ENCODE results near the gene ADPRS.

Gene ADPRS

GRCh38 chr1:36070349-36070748 is 18.3 kb upstream of the ADPRS start:
- no peak overlapping the region for H2BK5ac ChIP-seq (ENCODE audit: low read length)
- H3K79me1 ChIP-seq (ENCODE audit: low read depth, low read length): no peaks in the 10 kb centered on the region
- no peak overlapping the region for H3K9ac ChIP-seq (ENCODE audit: low read depth, low read length, poor library complexity)
- no CpG with 5 or more reads among the region's 2 CpGs for WGBS, 2 donors (ENCODE audit: extremely low coverage in 2 of 2, insufficient read length in 2 of 2, insufficient replicate concordance in 1 of 2)
- no peaks in the 10 kb centered on the region for H3K4me1 ChIP-seq (ENCODE audit: control insufficient read depth in 2 of 2, insufficient read depth in 1 of 2, low read depth in 1 of 2, low read length in 2 of 2)
- H3K27ac ChIP-seq (replicated peaks; ENCODE audit: low read length): no peak overlapping the region
- no peak overlapping the region for H2AK5ac ChIP-seq (ENCODE audit: low read depth, low read length)
- no peak overlapping the region for H3K18ac ChIP-seq (ENCODE audit: low read length)
- no peak for DNase-seq (ENCODE audit: low spot score)
- no peak overlapping the region for H3K4me2 ChIP-seq (ENCODE audit: insufficient read depth, low read length, poor library complexity, severe bottlenecking)
- H3K36me3 ChIP-seq (replicated peaks in 1 of 2; ENCODE audit: control insufficient read depth in 2 of 2, insufficient read depth in 2 of 2, low read length in 2 of 2): no peaks in the 10 kb centered on the region
- peaks cover 0 to 3% of the 10 kb centered on the region in 2 donors for H3K9me3 ChIP-seq (replicated peaks in 1 of 2; ENCODE audit: control insufficient read depth in 2 of 2, insufficient read depth in 1 of 2, low read depth in 1 of 2, low read length in 2 of 2)
- H3K23ac ChIP-seq (ENCODE audit: low read depth, low read length, poor library complexity): no peak overlapping the region
- H4K91ac ChIP-seq (ENCODE audit: low read depth, low read length, poor library complexity): no peak overlapping the region
- no peaks in the 10 kb centered on the region for H3K27me3 ChIP-seq (ENCODE audit: control insufficient read depth in 3 of 3, insufficient read depth in 3 of 3, low read depth in 1 of 3, low read length in 3 of 3)
- no peak overlapping the region for H2AFZ ChIP-seq (ENCODE audit: low read length)
- no peak overlapping the region for H4K8ac ChIP-seq (ENCODE audit: low read depth, low read length)
- H3K14ac ChIP-seq (ENCODE audit: low read length): no peak overlapping the region
- no peak overlapping the region for H3K4ac ChIP-seq (ENCODE audit: low read length)
- H2BK15ac ChIP-seq (ENCODE audit: low read length): no peak overlapping the region
- no peak overlapping the region for H2BK12ac ChIP-seq (ENCODE audit: low read length)
- H2BK120ac ChIP-seq (ENCODE audit: low read depth, low read length): no peak overlapping the region
- H3K4me3 ChIP-seq (ENCODE audit: low read length in 2 of 2): no peak overlapping the region

- Histone ChIP-seq H3K36me3 (replicated peaks in 1 of 2; ENCODE audit: control insufficient read depth in 2 of 2, insufficient read depth in 2 of 2, low read length in 2 of 2) (no peaks in the 10 kb centered on the region), H3K9ac (ENCODE audit: low read depth, low read length, poor library complexity) (no peak overlapping the region), H4K8ac (ENCODE audit: low read depth, low read length) (no peak overlapping the region), H3K4me3 (ENCODE audit: low read length in 2 of 2) (no peak overlapping the region), H2AFZ (ENCODE audit: low read length) (no peak overlapping the region), H3K27ac (replicated peaks; ENCODE audit: low read length) (no peak overlapping the region), H2BK12ac (ENCODE audit: low read length) (no peak overlapping the region), H3K4me2 (ENCODE audit: insufficient read depth, low read length, poor library complexity, severe bottlenecking) (no peak overlapping the region), H2BK15ac (ENCODE audit: low read length) (no peak overlapping the region), H4K91ac (ENCODE audit: low read depth, low read length, poor library complexity) (no peak overlapping the region), H3K9me3 (replicated peaks in 1 of 2; ENCODE audit: control insufficient read depth in 2 of 2, insufficient read depth in 1 of 2, low read depth in 1 of 2, low read length in 2 of 2) (no peaks in the 10 kb centered on the region), H3K23ac (ENCODE audit: low read depth, low read length, poor library complexity) (no peak overlapping the region), H2BK120ac (ENCODE audit: low read depth, low read length) (no peak overlapping the region), H3K18ac (ENCODE audit: low read length) (no peak overlapping the region), H3K27me3 (ENCODE audit: control insufficient read depth in 3 of 3, insufficient read depth in 3 of 3, low read depth in 1 of 3, low read length in 3 of 3) (no peaks in the 10 kb centered on the region), H3K14ac (ENCODE audit: low read length) (no peak overlapping the region), H2BK5ac (ENCODE audit: low read length) (no peak overlapping the region), H3K4ac (ENCODE audit: low read length) (no peak overlapping the region), H3K4me1 (ENCODE audit: control insufficient read depth in 2 of 2, insufficient read depth in 1 of 2, low read depth in 1 of 2, low read length in 2 of 2) (no peaks in the 10 kb centered on the region), H2AK5ac (ENCODE audit: low read depth, low read length) (no peak overlapping the region), H3K79me1 (ENCODE audit: low read depth, low read length) (no peaks in the 10 kb centered on the region)
- DNase-seq (ENCODE audit: low spot score): no peak
- WGBS, 2 donors (ENCODE audit: extremely low coverage in 2 of 2, insufficient read length in 2 of 2, insufficient replicate concordance in 1 of 2): no CpG with 5 or more reads among the region's 4 CpGs
Observed at GRCh38 chr1:36076979-36077573, 11.6 kb upstream of the ADPRS start.

DNA sequence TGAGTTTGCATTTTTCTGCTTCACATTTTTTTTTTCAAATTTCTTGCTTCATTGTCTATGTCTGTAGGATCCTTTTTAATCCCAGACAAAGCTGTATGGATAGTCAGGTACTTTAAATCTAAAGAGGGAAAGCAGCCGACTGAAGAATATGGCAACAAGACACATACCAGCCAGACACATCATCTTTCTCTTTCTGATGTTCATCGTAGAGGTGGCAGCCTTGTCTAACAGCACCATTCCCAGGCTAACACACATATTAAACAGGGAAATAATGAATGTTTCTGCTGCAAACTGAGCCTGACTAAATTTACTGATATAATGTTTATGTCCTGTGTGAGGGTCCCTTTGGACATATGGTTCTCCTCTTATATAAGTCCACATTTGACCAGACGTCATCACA is 8.5 kb upstream of the ADPRS start:
- no peak overlapping the region for H2BK15ac ChIP-seq (ENCODE audit: low read length)
- H2AK5ac ChIP-seq (ENCODE audit: low read depth, low read length): no peak overlapping the region
- no peak overlapping the region for H2BK120ac ChIP-seq (ENCODE audit: low read depth, low read length)
- H3K23ac ChIP-seq (ENCODE audit: low read depth, low read length, poor library complexity): no peak overlapping the region
- no peak overlapping the region for H3K4me3 ChIP-seq (ENCODE audit: low read length in 2 of 2)
- H3K27ac ChIP-seq (replicated peaks; ENCODE audit: low read length): no peak overlapping the region
- H3K4me1 ChIP-seq (ENCODE audit: control insufficient read depth in 2 of 2, insufficient read depth in 1 of 2, low read depth in 1 of 2, low read length in 2 of 2): peaks cover 5 to 7% of the 10 kb centered on the region in 2 donors
- H3K9ac ChIP-seq (ENCODE audit: low read depth, low read length, poor library complexity): no peak overlapping the region
- H3K27me3 ChIP-seq (ENCODE audit: control insufficient read depth in 3 of 3, insufficient read depth in 3 of 3, low read depth in 1 of 3, low read length in 3 of 3): no peaks in the 10 kb centered on the region
- H3K9me3 ChIP-seq (replicated peaks in 1 of 2; ENCODE audit: control insufficient read depth in 2 of 2, insufficient read depth in 1 of 2, low read depth in 1 of 2, low read length in 2 of 2): no peaks in the 10 kb centered on the region
- no peaks in the 10 kb centered on the region for H3K36me3 ChIP-seq (replicated peaks in 1 of 2; ENCODE audit: control insufficient read depth in 2 of 2, insufficient read depth in 2 of 2, low read length in 2 of 2)
- no peak overlapping the region for H4K91ac ChIP-seq (ENCODE audit: low read depth, low read length, poor library complexity)
- H2BK12ac ChIP-seq (ENCODE audit: low read length): no peak overlapping the region
- WGBS, 2 donors (ENCODE audit: extremely low coverage in 2 of 2, insufficient read length in 2 of 2, insufficient replicate concordance in 1 of 2): no CpG with 5 or more reads among the region's 3 CpGs
- H3K4me2 ChIP-seq (ENCODE audit: insufficient read depth, low read length, poor library complexity, severe bottlenecking): no peak overlapping the region
- no peak overlapping the region for H2BK5ac ChIP-seq (ENCODE audit: low read length)
- no peak overlapping the region for H3K4ac ChIP-seq (ENCODE audit: low read length)
- H4K8ac ChIP-seq (ENCODE audit: low read depth, low read length): no peak overlapping the region
- DNase-seq (ENCODE audit: low spot score): no peak
- H3K18ac ChIP-seq (ENCODE audit: low read length): no peak overlapping the region
- no peak overlapping the region for H3K14ac ChIP-seq (ENCODE audit: low read length)
- no peak overlapping the region for H2AFZ ChIP-seq (ENCODE audit: low read length)
- no peaks in the 10 kb centered on the region for H3K79me1 ChIP-seq (ENCODE audit: low read depth, low read length)

DNA sequence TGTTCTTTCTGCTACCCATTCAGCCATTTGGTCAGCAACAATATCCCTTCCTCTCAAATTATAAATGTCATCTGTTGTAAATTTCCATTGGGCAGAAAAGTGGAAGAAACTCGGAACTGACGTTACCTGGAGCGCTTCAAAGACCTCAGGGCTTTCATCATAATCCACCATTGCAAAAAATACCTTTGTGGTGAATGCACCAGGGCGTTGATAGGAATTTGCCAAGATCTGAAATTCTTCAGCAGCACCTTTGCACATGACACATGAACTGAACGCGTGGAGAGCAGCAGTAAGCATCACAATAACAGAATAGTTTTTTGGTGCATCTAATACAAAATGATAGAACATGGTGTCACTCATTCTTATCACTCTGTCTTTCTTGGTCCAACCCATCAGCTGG is 7.9 kb upstream of the ADPRS start:
- Histone ChIP-seq H4K8ac (ENCODE audit: low read depth, low read length) (no peak overlapping the region), H3K23ac (ENCODE audit: low read depth, low read length, poor library complexity) (no peak overlapping the region), H3K9ac (ENCODE audit: low read depth, low read length, poor library complexity) (no peak overlapping the region), H3K9me3 (replicated peaks in 1 of 2; ENCODE audit: control insufficient read depth in 2 of 2, insufficient read depth in 1 of 2, low read depth in 1 of 2, low read length in 2 of 2) (no peaks in the 10 kb centered on the region), H3K27me3 (ENCODE audit: control insufficient read depth in 3 of 3, insufficient read depth in 3 of 3, low read depth in 1 of 3, low read length in 3 of 3) (no peaks in the 10 kb centered on the region), H2BK12ac (ENCODE audit: low read length) (no peak overlapping the region), H3K4me3 (ENCODE audit: low read length in 2 of 2) (no peak overlapping the region), H2BK15ac (ENCODE audit: low read length) (no peak overlapping the region), H2AK5ac (ENCODE audit: low read depth, low read length) (no peak overlapping the region), H3K79me1 (ENCODE audit: low read depth, low read length) (no peaks in the 10 kb centered on the region), H3K27ac (replicated peaks; ENCODE audit: low read length) (no peak overlapping the region), H2BK120ac (ENCODE audit: low read depth, low read length) (no peak overlapping the region), H3K14ac (ENCODE audit: low read length) (no peak overlapping the region), H2BK5ac (ENCODE audit: low read length) (no peak overlapping the region), H4K91ac (ENCODE audit: low read depth, low read length, poor library complexity) (no peak overlapping the region), H3K4me2 (ENCODE audit: insufficient read depth, low read length, poor library complexity, severe bottlenecking) (no peak overlapping the region), H3K36me3 (replicated peaks in 1 of 2; ENCODE audit: control insufficient read depth in 2 of 2, insufficient read depth in 2 of 2, low read length in 2 of 2) (no peaks in the 10 kb centered on the region), H3K4ac (ENCODE audit: low read length) (no peak overlapping the region), H3K18ac (ENCODE audit: low read length) (no peak overlapping the region), H2AFZ (ENCODE audit: low read length) (no peak overlapping the region), H3K4me1 (ENCODE audit: control insufficient read depth in 2 of 2, insufficient read depth in 1 of 2, low read depth in 1 of 2, low read length in 2 of 2) (peaks cover 5 to 7% of the 10 kb centered on the region in 2 donors)
- DNase-seq (ENCODE audit: low spot score): no peak
- no CpG with 5 or more reads among the region's 6 CpGs for WGBS, 2 donors (ENCODE audit: extremely low coverage in 2 of 2, insufficient read length in 2 of 2, insufficient replicate concordance in 1 of 2)
